SK-N-SH (cell line): ENCODE measurements around the gene PAN2. TPM values are rescaled to one million over a fixed set of nuclear protein-coding genes. Genes with fewer than 3 reads are reported as not detected.

Experiments used
- CTCF ChIA-PET: fragments of 300-600, 350-600 bp; formaldehyde crosslinking; extraction: SDS; loops from one replicate; lab custom pipeline; 2021; lab: Yijun Ruan, JAX
- POLR2A ChIA-PET: fragments of 350-600 bp; sonication (Branson Sonifier 250); formaldehyde crosslinking; extraction: SDS; loops from one replicate; lab custom pipeline; 2020; ENCODE audit warnings: antibody characterized with exemption, inconsistent platforms; lab: Yijun Ruan, JAX
- DNase-seq: peaks from one replicate; pipeline ENCODE4 v3.0.0; 2012
- H2AFZ ChIP-seq: fragments of 200-600 bp; sonication (generic); 2 replicates; pipeline ENCODE4 v1.8.1; 2016; ENCODE audit warnings: antibody characterized with exemption, mild to moderate bottlenecking, low read depth
- H3F3A ChIP-seq: fragments of 200-600 bp; sonication (generic); replicated peaks from 2 replicates; pipeline ENCODE3; 2016; ENCODE audit warnings: antibody characterized with exemption, mild to moderate bottlenecking; ENCODE audit not compliant: insufficient read depth
- H3K27ac ChIP-seq, 2 experiments: fragments of 200-500 bp in 1 of 2; fragments of 200-600 bp in 1 of 2; sonication (Bioruptor generic) in 1 of 2; sonication (generic), shearing (Covaris generic) in 1 of 2; 2 replicates each; pipeline versions ENCODE4 v1.5.1 to v1.6.1; 2014 to 2016; ENCODE audit warnings: low read depth in 2 of 2, inconsistent platforms in 1 of 2, low read length in 1 of 2, mild to moderate bottlenecking in 1 of 2, mixed read lengths in 1 of 2
- H3K27me3 ChIP-seq: fragments of 200-600 bp; sonication (generic), shearing (Covaris generic); 2 replicates; pipeline ENCODE4 v1.6.1; 2016; ENCODE audit warnings: mixed run types; ENCODE audit not compliant: insufficient read depth
- H3K36me3 ChIP-seq, 2 experiments: fragments of 200-500 bp in 1 of 2; fragments of 200-600 bp in 1 of 2; sonication (Bioruptor generic) in 1 of 2; sonication (generic) in 1 of 2; replicated peaks in 1 of 2; 2 replicates each; pipeline versions ENCODE3 to v1.5.1; 2014 to 2016; ENCODE audit warnings: low read length in 1 of 2, mild to moderate bottlenecking in 1 of 2; ENCODE audit not compliant: insufficient read depth in 2 of 2, control insufficient read depth in 1 of 2
- H3K4me1 ChIP-seq, 2 experiments: fragments of 200-500 bp in 1 of 2; fragments of 200-600 bp in 1 of 2; sonication (Bioruptor generic) in 1 of 2; sonication (generic), shearing (Covaris generic) in 1 of 2; 2 replicates each; pipeline versions ENCODE4 v1.5.1 to v1.6.1; 2014 to 2016; ENCODE audit warnings: low read depth in 1 of 2, low read length in 1 of 2, mixed run types in 1 of 2; ENCODE audit not compliant: insufficient read depth in 2 of 2, control insufficient read depth in 1 of 2
- H3K4me2 ChIP-seq: fragments of 200-600 bp; sonication (generic), shearing (Covaris generic); 2 replicates; pipeline ENCODE4 v1.6.1; 2017; ENCODE audit warnings: mixed run types
- H3K4me3 ChIP-seq, 2 experiments: fragments of 200-500 bp in 1 of 2; fragments of 200-600 bp in 1 of 2; sonication (Bioruptor generic) in 1 of 2; sonication (generic), shearing (Covaris generic) in 1 of 2; 2 replicates each; pipeline versions ENCODE4 v1.5.1 to v1.8.1; 2014 to 2016; ENCODE audit warnings: low read depth in 2 of 2, inconsistent platforms in 1 of 2, low read length in 1 of 2, mild to moderate bottlenecking in 1 of 2, mixed read lengths in 1 of 2, moderate library complexity in 1 of 2
- H3K79me2 ChIP-seq: fragments of 200-600 bp; sonication (generic); 2 replicates; pipeline ENCODE4 v1.8.1; 2017; ENCODE audit warnings: mild to moderate bottlenecking; ENCODE audit not compliant: insufficient read depth
- H3K9ac ChIP-seq: fragments of 200-600 bp; sonication (generic); 2 replicates; pipeline ENCODE4 v1.6.1; 2017; ENCODE audit warnings: mixed run types
- H3K9me2 ChIP-seq: fragments of 200-600 bp; sonication (generic); 2 replicates; pipeline ENCODE4 v1.6.1; 2017; ENCODE audit warnings: mixed run types
- H3K9me3 ChIP-seq: fragments of 200-600 bp; sonication (generic); 2 replicates; pipeline ENCODE4 v1.6.1; 2017; ENCODE audit warnings: mixed run types, mild to moderate bottlenecking, moderate library complexity
- H4K20me1 ChIP-seq: fragments of 200-600 bp; sonication (generic); 2 replicates; pipeline ENCODE4 v1.6.1; 2017; ENCODE audit warnings: mild to moderate bottlenecking, mixed run types; ENCODE audit not compliant: insufficient read depth
- CTCF ChIP-seq: fragments of 200-600 bp; sonication (generic); IDR thresholded peaks from 2 replicates; pipeline ENCODE4 v1.6.1; 2017; ENCODE audit warnings: antibody characterized with exemption, mild to moderate bottlenecking, moderate library complexity
- ELF1 ChIP-seq: IDR thresholded peaks from 2 replicates; pipeline ENCODE4 v1.4.0; 2012
- EP300 ChIP-seq, 2 experiments: IDR thresholded peaks; 2 replicates each; pipeline versions ENCODE4 v1.4.0 to v1.6.1; 2012; ENCODE audit warnings: borderline replicate concordance in 1 of 2, low read depth in 1 of 2, low read length in 1 of 2
- EZH2phosphoT487 ChIP-seq: fragments of 200-600 bp; sonication (generic); IDR thresholded peaks from 2 replicates; pipeline ENCODE4 v1.6.1; 2017; ENCODE audit warnings: low read depth, mixed run types, mild to moderate bottlenecking, antibody characterized with exemption, moderate library complexity, borderline replicate concordance
- FOXM1 ChIP-seq: IDR thresholded peaks from 2 replicates; pipeline ENCODE4 v1.4.0; 2012; ENCODE audit warnings: low read depth, mild to moderate bottlenecking
- MAX ChIP-seq: IDR thresholded peaks from 2 replicates; pipeline ENCODE4 v1.4.0; 2012; ENCODE audit warnings: low read depth
- MXI1 ChIP-seq: IDR thresholded peaks from 2 replicates; pipeline ENCODE4 v1.6.1; 2012; ENCODE audit warnings: mild to moderate bottlenecking, low read depth, low read length, improper control_type of control experiment
- NFIC ChIP-seq: IDR thresholded peaks from 2 replicates; pipeline ENCODE4 v1.4.0; 2012; ENCODE audit warnings: borderline replicate concordance
- NRF1 ChIP-seq: IDR thresholded peaks from 2 replicates; pipeline ENCODE4 v1.6.1; 2012; ENCODE audit warnings: low read depth, mild to moderate bottlenecking, low read length
- RCOR1 ChIP-seq: fragments of 150-350 bp; IDR thresholded peaks from 2 replicates; pipeline ENCODE4 v1.6.1; 2017; ENCODE audit warnings: antibody characterized with exemption, low read length
- REST ChIP-seq: IDR thresholded peaks from 2 replicates; pipeline ENCODE4 v1.6.1; 2012; ENCODE audit warnings: mild to moderate bottlenecking, low read depth, low read length, moderate library complexity
- SIN3A ChIP-seq: IDR thresholded peaks from 2 replicates; pipeline ENCODE4 v1.6.1; 2012; ENCODE audit warnings: low read depth, mild to moderate bottlenecking, low read length, moderate library complexity, borderline replicate concordance
- TAF1 ChIP-seq: IDR thresholded peaks from 2 replicates; pipeline ENCODE4 v1.6.1; 2012; ENCODE audit warnings: low read depth, mild to moderate bottlenecking, low read length, moderate library complexity, borderline replicate concordance
- TCF12 ChIP-seq: IDR thresholded peaks from 2 replicates; pipeline ENCODE4 v1.4.0; 2012
- TEAD4 ChIP-seq: IDR thresholded peaks from 2 replicates; pipeline ENCODE4 v1.4.0; 2012; ENCODE audit warnings: mild to moderate bottlenecking, borderline replicate concordance; ENCODE audit not compliant: insufficient read depth
- USF1 ChIP-seq: IDR thresholded peaks from 2 replicates; pipeline ENCODE4 v1.4.0; 2012; ENCODE audit warnings: low read depth, borderline replicate concordance
- USF2 ChIP-seq: fragments of 150-350 bp; IDR thresholded peaks from 2 replicates; pipeline ENCODE4 v1.6.1; 2017; ENCODE audit warnings: antibody characterized with exemption, low read length, low read depth, borderline replicate concordance
- YY1 ChIP-seq: IDR thresholded peaks from 2 replicates; pipeline ENCODE4 v1.4.0; 2012; ENCODE audit warnings: low read depth, mild to moderate bottlenecking
- WGBS: methylation state at CpG from one replicate; pipeline ENCODE4 v1.1.6; 2017; ENCODE audit warnings: low lambda C conversion rate; 5-methylcytosine and 5-hydroxymethylcytosine counted together
- polyA plus RNA-seq, 3 experiments: library from polyadenylated mRNA; depleted of rRNA; stranded (reverse); fragments of >200 nt; gene quantifications; 2 replicates each; pipeline ENCODE4 v1.2.3, GENCODE V29; 2012

The PAN2 gene
- polyA plus RNA-seq, 1 of the 3 experiments (the other 2 are of a cell fraction), result 37.1 TPM

GRCh38 chr12:56373515-56373914 lies 39.7 kb upstream of the PAN2 start:
- no peaks in the 10 kb centered on the region for H4K20me1 ChIP-seq
- H3K9ac ChIP-seq, result no peak overlapping the region
- TF ChIP-seq NRF1 (no peak), SIN3A (no peak), USF1 (no peak), TCF12 (no peak), USF2 (no peak), TEAD4 (no peak), TAF1 (no peak), YY1 (no peak), NFIC (no peak), ELF1 (no peak), MAX (no peak), EP300 (IDR thresholded peaks at IDR 0.05; ENCODE audit: borderline replicate concordance in 1 of 2, low read depth in 1 of 2, low read length in 1 of 2) (no peak), RCOR1 (no peak), REST (no peak), MXI1 (no peak), EZH2phosphoT487 (no peak), CTCF (no peak), FOXM1 (no peak)
- H3K79me2 ChIP-seq, result no peaks in the 10 kb centered on the region
- no peak overlapping the region for H3K27ac ChIP-seq
- H3K4me3 ChIP-seq, result no peak overlapping the region
- no peaks in the 10 kb centered on the region for H3K4me1 ChIP-seq
- 80% methylated on average over 1 of the region's 1 CpG for WGBS
- ChIA-PET POLR2A (no interaction called here), CTCF (interaction anchor here (1.4 kb wide), 1 partner anchor 9 kb away, joined by 3 read pairs; no protein-coding TSS in a partner anchor)
- peaks cover 8% of the 10 kb centered on the region; the same call in 1 of the 2 replicates for H3K9me3 ChIP-seq
- H3K27me3 ChIP-seq, result no peaks in the 10 kb centered on the region
- no peak overlapping the region; the same call in 1 of the 2 replicates for H2AFZ ChIP-seq
- no peaks in the 10 kb centered on the region for H3K9me2 ChIP-seq
- no peak overlapping the region for H3K4me2 ChIP-seq
- H3F3A ChIP-seq, result no peaks in the 10 kb centered on the region
- DNase-seq, result no peak
- no peaks in the 10 kb centered on the region for H3K36me3 ChIP-seq
